Tibial nerve (tissue), 4 donors: Measurements from ENCODE around the gene MTFMT. TPM values are rescaled to one million over a fixed set of nuclear protein-coding genes. Genes with fewer than 3 reads are reported as not detected.

ENCODE experiments used
- DNase-seq, 2 donors: peaks; one replicate each; pipeline ENCODE4 v3.0.0-alpha.2; 2019; ENCODE audit warnings: low spot score in 2 of 2
- H3K27ac ChIP-seq, 4 donors: fragments of 200-600 bp; sonication (generic) in 3 of 4; one replicate each; pipeline ENCODE4 v1.5.1; 2017 to 2019; ENCODE audit warnings: mild to moderate bottlenecking in 1 of 4
- H3K27me3 ChIP-seq, 2 donors: fragments of 200-600 bp; sonication (generic) in 1 of 2; one replicate each; pipeline versions ENCODE4 v1.5.1 to v1.6.0; 2017 to 2019
- H3K36me3 ChIP-seq, 3 donors: fragments of 200-600 bp; sonication (generic); one replicate each; pipeline ENCODE4 v1.5.1; 2018 to 2019
- H3K4me1 ChIP-seq, 4 donors: fragments of 200-600 bp; sonication (generic) in 3 of 4; one replicate each; pipeline ENCODE4 v1.5.1; 2017 to 2019
- H3K4me3 ChIP-seq, 4 donors: fragments of 200-600 bp; sonication (generic) in 3 of 4; one replicate each; pipeline ENCODE4 v1.5.1; 2017 to 2019; ENCODE audit warnings: mild to moderate bottlenecking in 1 of 4, moderate library complexity in 1 of 4
- H3K9me3 ChIP-seq, 4 donors: fragments of 200-600 bp; sonication (generic) in 3 of 4; one replicate each; pipeline ENCODE4 v1.5.1; 2017 to 2019
- CTCF ChIP-seq, 5 experiments: fragments of 200-600 bp in 3 of 5; fragments of 450-650 bp in 2 of 5; sonication (generic) in 3 of 5; IDR thresholded peaks; one replicate each; pipeline ENCODE4 v1.5.1; 2016 to 2019; ENCODE audit warnings: antibody characterized with exemption in 5 of 5, mild to moderate bottlenecking in 3 of 5, moderate library complexity in 2 of 5
- EP300 ChIP-seq, 2 donors: sonication (generic); formaldehyde crosslinking; IDR thresholded peaks; one replicate each; pipeline ENCODE4 v1.6.1; 2017; ENCODE audit warnings: antibody characterized with exemption in 2 of 2, mild to moderate bottlenecking in 1 of 2
- POLR2A ChIP-seq, 2 donors: fragments of 450-650 bp; IDR thresholded peaks; one replicate each; pipeline ENCODE4 v1.6.1; 2017; ENCODE audit warnings: antibody characterized with exemption in 2 of 2, mild to moderate bottlenecking in 2 of 2, moderate library complexity in 2 of 2
- WGBS, 2 donors: methylation state at CpG; one replicate each; pipeline ENCODE4 v1.1.5; 2018; 5-methylcytosine and 5-hydroxymethylcytosine counted together
- total RNA-seq, 4 donors: library from RNA; depleted of rRNA; stranded (reverse); fragments of >200 nt; gene quantifications; one replicate each; pipeline ENCODE4 v1.1.0, GENCODE V29; 2016

The MTFMT gene
- total RNA-seq, 4 donors from 2014 or later = 36.8 to 45.7 (median 41.2) TPM

GRCh38 chr15:65059931-65060596 lies 30.6 kb upstream of the MTFMT start:
- Histone ChIP-seq H3K27me3 (no peaks in the 10 kb centered on the region), H3K27ac (peak overlapping the region; percentile 72 to 95 (median 86)), H3K4me3 (no peak overlapping the region), H3K9me3 (no peaks in the 10 kb centered on the region), H3K36me3 (peaks cover 0 to 9% (median 0%) of the 10 kb centered on the region in 3 donors), H3K4me1 (peaks cover 0 to 99% (median 70%) of the 10 kb centered on the region in 4 donors)
- 41 to 55% methylated on average over 4 of the region's 4 CpGs for WGBS, 2 donors
- TF ChIP-seq EP300 (IDR thresholded peaks at IDR 0.05) = no peak
- TF ChIP-seq POLR2A (IDR thresholded peaks at IDR 0.05) = no peak
- TF ChIP-seq CTCF (IDR thresholded peaks at IDR 0.05) = no peak
- no peak for DNase-seq

- Histone ChIP-seq H3K36me3 (peaks cover 0 to 16% (median 0%) of the 10 kb centered on the region in 3 donors), H3K27ac (peak overlapping the region; percentile 72 to 95 (median 86)), H3K4me3 (no peak overlapping the region), H3K4me1 (peaks cover 0 to 99% (median 73%) of the 10 kb centered on the region in 4 donors), H3K9me3 (no peaks in the 10 kb centered on the region), H3K27me3 (no peaks in the 10 kb centered on the region)
- 88 to 93% methylated on average over 2 to 3 of the region's 3 CpGs for WGBS, 2 donors
- TF ChIP-seq POLR2A (IDR thresholded peaks at IDR 0.05) (no peak), EP300 (IDR thresholded peaks at IDR 0.05) (no peak), CTCF (IDR thresholded peaks at IDR 0.05) (no peak)
- no peak for DNase-seq
These were observed 29.9 kb upstream of the MTFMT start for GRCh38 chr15:65059369-65059750.

- Histone ChIP-seq H3K27me3 (no peaks in the 10 kb centered on the region), H3K9me3 (no peaks in the 10 kb centered on the region), H3K36me3 (peaks cover 0 to 21% (median 0%) of the 10 kb centered on the region in 3 donors), H3K4me1 (peaks cover 0 to 97% (median 71%) of the 10 kb centered on the region in 4 donors), H3K4me3 (no peak overlapping the region), H3K27ac (peak overlapping the region; percentile 72 to 95 (median 86))
- no peak for TF ChIP-seq EP300 (IDR thresholded peaks at IDR 0.05)
- no peak for TF ChIP-seq CTCF (IDR thresholded peaks at IDR 0.05)
- no peak for TF ChIP-seq POLR2A (IDR thresholded peaks at IDR 0.05)
- no peak for DNase-seq
- WGBS, 2 donors = 51 to 64% methylated on average over 12 to 13 of the region's 16 CpGs
These were observed 29.2 kb upstream of the MTFMT start for GRCh38 chr15:65058394-65059368.

GRCh38 chr15:65057549-65057940 lies 28.1 kb upstream of the MTFMT start:
- Histone ChIP-seq H3K9me3 (no peaks in the 10 kb centered on the region), H3K27me3 (no peaks in the 10 kb centered on the region), H3K36me3 (peaks cover 0 to 32% (median 0%) of the 10 kb centered on the region in 3 donors), H3K4me1 (peaks cover 0 to 86% (median 60%) of the 10 kb centered on the region in 4 donors), H3K4me3 (no peak overlapping the region), H3K27ac (peak overlapping the region in 3 of 4 donors; percentile 10 to 95 (median 94))
- 73 to 78% methylated on average over 8 of the region's 8 CpGs for WGBS, 2 donors
- TF ChIP-seq CTCF (IDR thresholded peaks at IDR 0.05) (no peak), EP300 (IDR thresholded peaks at IDR 0.05) (no peak), POLR2A (IDR thresholded peaks at IDR 0.05) (no peak)
- no peak for DNase-seq
